OCI-LY1 (cell line): ENCODE measurements around the gene KRABD2.

Experiments used
- EZH2 ChIP-seq: fragments of 200-600 bp; sonication (generic), shearing (Covaris generic); IDR thresholded peaks from 2 replicates; pipeline ENCODE4 v1.8.0; 2017; ENCODE audit warnings: borderline replicate concordance, mixed run types, mild to moderate bottlenecking, antibody characterized with exemption, low read length, moderate library complexity, mixed read lengths
- TF ChIP-seq, protein P1 (sequence below): fragments of 200-600 bp; sonication (generic), shearing (Covaris generic); IDR thresholded peaks from 2 replicates; pipeline ENCODE4 v1.5.1; 2017; ENCODE audit warnings: mild to moderate bottlenecking, antibody characterized with exemption, low read length, moderate library complexity, mixed read lengths

DNA sequence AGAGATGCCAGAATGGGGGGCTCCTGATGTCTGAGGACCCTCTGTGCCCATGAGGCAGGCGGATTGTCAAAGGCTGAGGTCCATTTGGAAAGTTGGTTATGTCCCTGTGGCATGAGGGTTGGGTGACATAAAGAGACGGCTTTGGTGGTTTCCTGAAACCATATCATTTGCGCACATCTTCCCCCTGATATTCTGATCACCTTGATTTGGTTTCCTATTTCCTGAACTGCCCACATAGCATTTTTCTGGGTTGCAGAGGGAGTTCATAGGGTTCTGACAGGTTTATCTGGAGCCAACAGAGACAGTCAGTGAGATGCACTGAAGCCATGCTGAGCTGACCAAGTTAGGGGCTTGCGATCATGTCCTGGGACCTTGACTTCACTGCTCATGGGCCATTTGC lies 36.8 kb upstream of the KRABD2 start:
- TF ChIP-seq, protein P1, sequence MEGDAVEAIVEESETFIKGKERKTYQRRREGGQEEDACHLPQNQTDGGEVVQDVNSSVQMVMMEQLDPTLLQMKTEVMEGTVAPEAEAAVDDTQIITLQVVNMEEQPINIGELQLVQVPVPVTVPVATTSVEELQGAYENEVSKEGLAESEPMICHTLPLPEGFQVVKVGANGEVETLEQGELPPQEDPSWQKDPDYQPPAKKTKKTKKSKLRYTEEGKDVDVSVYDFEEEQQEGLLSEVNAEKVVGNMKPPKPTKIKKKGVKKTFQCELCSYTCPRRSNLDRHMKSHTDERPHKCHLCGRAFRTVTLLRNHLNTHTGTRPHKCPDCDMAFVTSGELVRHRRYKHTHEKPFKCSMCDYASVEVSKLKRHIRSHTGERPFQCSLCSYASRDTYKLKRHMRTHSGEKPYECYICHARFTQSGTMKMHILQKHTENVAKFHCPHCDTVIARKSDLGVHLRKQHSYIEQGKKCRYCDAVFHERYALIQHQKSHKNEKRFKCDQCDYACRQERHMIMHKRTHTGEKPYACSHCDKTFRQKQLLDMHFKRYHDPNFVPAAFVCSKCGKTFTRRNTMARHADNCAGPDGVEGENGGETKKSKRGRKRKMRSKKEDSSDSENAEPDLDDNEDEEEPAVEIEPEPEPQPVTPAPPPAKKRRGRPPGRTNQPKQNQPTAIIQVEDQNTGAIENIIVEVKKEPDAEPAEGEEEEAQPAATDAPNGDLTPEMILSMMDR = no peak
- TF ChIP-seq EZH2 = no peak
